Esophagus squamous epithelium (tissue), 4 donors: ENCODE measurements around the gene MAPKAPK3.

Experiments used
- POLR2A ChIP-seq, 4 donors: fragments of 450-650 bp; IDR thresholded peaks; one replicate each; pipeline ENCODE4 v1.6.1; 2017; ENCODE audit warnings: antibody characterized with exemption in 4 of 4, mild to moderate bottlenecking in 4 of 4, moderate library complexity in 3 of 4
- TF ChIP-seq, protein P1 (sequence below), 6 experiments: fragments of 450-650 bp in 4 of 6; fragments of 200-600 bp in 2 of 6; sonication (generic) in 2 of 6; IDR thresholded peaks; one replicate each; pipeline ENCODE4 v1.5.1; 2016 to 2019; ENCODE audit warnings: antibody characterized with exemption in 6 of 6, mild to moderate bottlenecking in 4 of 6, moderate library complexity in 4 of 6

DNA sequence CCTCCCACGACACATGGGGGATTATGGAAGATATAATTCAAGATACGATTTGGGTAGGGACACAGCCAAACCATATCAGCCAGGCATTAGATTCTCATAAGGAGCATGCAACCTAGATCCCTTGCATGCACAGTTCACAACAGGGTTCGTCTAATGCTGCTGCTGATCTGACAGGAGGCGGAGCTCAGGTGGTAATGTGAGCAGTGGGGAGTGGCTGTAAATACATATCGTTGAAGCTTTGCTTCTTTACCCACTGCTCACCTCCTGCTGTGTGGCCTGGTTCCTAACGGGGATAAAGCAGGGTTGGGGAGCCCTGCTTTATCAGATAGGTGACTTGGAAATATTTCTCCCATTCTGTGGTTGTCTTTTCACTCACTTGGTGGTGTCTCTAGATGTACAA is 72.6 kb downstream of the MAPKAPK3 start:
- TF ChIP-seq, protein P1, sequence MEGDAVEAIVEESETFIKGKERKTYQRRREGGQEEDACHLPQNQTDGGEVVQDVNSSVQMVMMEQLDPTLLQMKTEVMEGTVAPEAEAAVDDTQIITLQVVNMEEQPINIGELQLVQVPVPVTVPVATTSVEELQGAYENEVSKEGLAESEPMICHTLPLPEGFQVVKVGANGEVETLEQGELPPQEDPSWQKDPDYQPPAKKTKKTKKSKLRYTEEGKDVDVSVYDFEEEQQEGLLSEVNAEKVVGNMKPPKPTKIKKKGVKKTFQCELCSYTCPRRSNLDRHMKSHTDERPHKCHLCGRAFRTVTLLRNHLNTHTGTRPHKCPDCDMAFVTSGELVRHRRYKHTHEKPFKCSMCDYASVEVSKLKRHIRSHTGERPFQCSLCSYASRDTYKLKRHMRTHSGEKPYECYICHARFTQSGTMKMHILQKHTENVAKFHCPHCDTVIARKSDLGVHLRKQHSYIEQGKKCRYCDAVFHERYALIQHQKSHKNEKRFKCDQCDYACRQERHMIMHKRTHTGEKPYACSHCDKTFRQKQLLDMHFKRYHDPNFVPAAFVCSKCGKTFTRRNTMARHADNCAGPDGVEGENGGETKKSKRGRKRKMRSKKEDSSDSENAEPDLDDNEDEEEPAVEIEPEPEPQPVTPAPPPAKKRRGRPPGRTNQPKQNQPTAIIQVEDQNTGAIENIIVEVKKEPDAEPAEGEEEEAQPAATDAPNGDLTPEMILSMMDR (IDR thresholded peaks at IDR 0.05) = no peak
- TF ChIP-seq POLR2A (IDR thresholded peaks at IDR 0.05) = no peak
